GM21367 (cell line): Measurements from ENCODE around the gene REP15.
A peak's percentile ranks its signal among the peaks of the same experiment; 100 is the strongest.
"Not testable (repeated sequence)": the region's sequence is repeated elsewhere in the genome, so short reads cannot be mapped to it uniquely, and the experiment has no call there.

ENCODE experiments used
- ATAC-seq: cut with Tn5 transposase; IDR thresholded peaks from one replicate; pipeline ENCODE4 v1.9.1; 2021; ENCODE audit not compliant: unreplicated experiment

REP15 gene

DNA sequence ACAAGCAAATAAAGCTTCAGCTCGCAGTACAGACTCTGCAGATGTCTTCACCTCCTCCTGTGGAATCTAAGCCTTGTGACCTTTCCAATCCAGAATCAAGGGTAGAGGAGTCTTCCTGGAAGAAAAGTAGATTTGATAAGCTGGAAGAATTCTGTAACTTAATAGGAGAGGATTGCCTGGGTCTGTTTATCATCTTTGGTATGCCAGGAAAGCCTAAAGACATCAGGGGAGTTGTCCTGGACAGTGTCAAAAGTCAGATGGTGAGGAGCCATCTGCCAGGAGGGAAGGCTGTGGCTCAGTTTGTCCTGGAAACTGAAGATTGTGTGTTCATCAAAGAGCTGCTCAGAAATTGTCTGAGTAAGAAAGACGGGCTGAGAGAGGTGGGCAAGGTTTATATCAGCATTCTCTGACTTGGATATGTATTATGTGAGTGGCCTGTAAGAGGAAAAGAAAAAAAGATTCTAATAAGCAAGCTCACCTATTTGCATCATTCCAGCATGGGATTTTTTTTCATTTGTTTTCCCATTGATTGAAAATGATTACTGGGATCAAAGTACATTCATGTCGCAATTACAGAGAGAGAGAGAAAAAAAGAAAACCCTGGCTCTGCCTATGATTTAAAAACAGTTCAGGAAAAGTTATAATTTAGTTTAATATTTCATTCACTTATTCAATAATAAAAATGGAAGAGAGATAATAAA, 767 bp downstream of the REP15 start:
- no peak for ATAC-seq

DNA sequence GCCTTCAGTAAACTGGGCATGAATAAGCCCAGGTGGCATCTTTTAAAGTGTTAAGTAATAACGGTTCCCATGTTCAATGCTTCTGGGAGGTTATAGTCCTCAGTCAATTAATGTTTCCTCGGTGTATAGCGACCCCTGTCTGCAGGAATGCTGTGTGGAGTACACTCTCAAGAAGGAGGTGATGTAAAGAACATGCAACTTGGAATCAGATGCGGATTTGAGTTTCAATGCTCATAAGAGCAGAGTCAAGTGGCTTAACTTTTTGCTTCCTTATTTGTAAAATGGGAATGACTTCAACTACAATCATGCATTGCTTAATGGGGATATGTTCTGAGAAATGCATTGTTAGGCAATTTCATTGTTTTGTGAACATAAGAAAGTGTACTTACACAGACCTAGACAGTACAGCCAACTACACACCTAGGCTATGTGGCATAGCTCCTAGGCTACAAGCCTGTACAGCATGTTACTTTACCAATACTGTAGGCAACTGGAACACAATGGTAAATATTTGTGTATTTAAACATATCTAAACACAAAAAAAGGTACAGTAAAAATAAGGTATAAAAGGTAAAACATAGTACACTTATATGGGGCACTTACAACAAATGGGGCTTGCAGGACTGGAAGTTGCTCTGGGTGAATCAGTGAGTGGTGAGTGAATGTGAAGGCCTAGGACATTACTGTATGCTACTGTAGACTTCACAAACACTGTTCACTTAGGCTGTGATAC, 7.6 kb downstream of the REP15 start:
- ATAC-seq: peak; percentile 91

- no peak for ATAC-seq
These were observed 9.0 kb downstream of the REP15 start for GRCh38 chr12:27705263-27705662.

GRCh38 chr12:27707216-27707615, 11.0 kb downstream of the REP15 start:
- no peak for ATAC-seq

DNA sequence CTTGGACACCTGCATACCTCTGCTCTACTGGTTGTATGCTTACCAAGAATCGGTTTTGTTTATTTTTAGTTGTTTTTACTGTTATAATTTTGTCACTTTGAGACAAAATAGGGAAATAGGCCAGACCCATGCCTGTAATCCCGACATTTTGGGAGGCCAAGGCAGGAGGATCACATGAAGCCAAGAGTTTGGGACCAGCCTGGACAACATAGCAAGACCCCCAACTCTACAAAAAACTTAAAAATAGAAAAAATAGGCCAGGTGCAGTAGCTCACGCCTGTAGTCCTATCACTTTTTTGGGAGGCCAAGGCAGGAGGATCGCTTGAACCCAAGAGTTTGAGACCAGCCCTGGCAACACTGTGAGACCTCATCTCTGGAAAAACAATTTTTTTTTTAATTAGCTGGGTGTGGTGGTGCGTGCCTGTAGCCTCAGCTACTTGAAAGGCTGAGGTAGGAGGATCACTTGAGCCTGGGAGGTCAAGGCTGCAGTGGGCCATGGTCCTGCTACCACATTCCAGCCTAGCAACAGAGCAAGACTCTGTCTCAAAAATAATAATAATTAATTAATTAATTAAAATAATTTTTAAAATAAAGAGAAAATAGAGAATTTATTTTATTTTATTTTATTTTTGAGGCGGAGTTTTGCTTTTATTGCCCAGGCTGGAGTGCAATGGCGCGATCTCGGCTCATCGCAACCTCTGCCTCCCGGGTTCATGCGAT, 13.1 kb downstream of the REP15 start:
- no peak for ATAC-seq

- ATAC-seq: peak; percentile 26
These were observed 13.8 kb downstream of the REP15 start for GRCh38 chr12:27709932-27710591.

GRCh38 chr12:27710592-27711316, 14.5 kb downstream of the REP15 start, which contains the start of gene MRPS35:
MRPS35 (plus strand) TSS chr12:27710832; CDS start chr12:27710844, 12 bp downstream.
- ATAC-seq: peak; percentile 92

GRCh38 chr12:27711317-27711682, 15.1 kb downstream of the REP15 start:
- no peak for ATAC-seq

- no peak for ATAC-seq
These were observed 15.7 kb downstream of the REP15 start for GRCh38 chr12:27711967-27712366.

DNA sequence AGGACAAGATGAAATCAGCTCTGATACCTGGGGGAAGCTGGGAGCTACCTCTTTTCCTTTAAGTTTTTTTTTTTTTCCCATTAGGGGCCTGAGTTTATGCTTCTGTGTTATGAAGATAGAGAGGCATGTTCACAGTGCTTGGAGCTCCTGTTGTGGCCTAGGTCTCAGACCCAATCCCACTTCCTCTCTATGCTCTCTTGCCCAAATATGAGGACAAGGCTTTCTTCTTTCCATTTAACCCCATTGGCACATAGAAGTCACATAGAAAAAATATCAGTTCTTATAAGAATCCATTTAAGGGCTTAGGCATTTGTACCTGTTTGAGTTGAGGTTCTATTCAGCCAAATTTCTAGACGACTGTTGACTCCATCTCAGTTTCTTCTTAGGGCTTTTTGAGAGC, 27.0 kb downstream of the REP15 start:
- ATAC-seq: no peak

GRCh38 chr12:27730097-27730588, 33.9 kb downstream of the REP15 start:
- ATAC-seq: no peak

- no peak for ATAC-seq
These were observed 36.0 kb downstream of the REP15 start for GRCh38 chr12:27732281-27732680.

- peak; percentile 58 for ATAC-seq
These were observed 36.9 kb downstream of the REP15 start for GRCh38 chr12:27733052-27733656.

DNA sequence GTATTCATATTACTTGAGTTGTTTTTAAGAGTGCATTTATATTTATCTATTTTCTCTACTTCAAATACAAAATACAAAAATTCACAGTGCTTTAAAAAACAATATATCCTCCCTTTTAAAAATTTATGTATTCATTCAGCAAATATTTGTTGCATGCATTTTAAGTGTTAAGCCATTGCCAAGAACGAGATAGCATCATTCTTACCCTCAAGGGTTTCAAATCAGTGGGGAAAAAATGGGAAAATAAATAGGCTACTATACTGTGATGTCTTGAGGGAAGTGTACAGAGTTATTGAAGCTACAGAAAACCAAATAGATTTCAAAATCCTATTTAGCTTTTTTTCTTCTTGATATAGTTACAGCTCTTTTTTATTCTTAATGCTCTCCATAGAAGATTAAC, 37.5 kb downstream of the REP15 start:
- ATAC-seq: no peak

GRCh38 chr12:27734321-27734720, 38.1 kb downstream of the REP15 start:
- ATAC-seq: not testable (repeated sequence)

- ATAC-seq: no peak
These were observed 47.4 kb downstream of the REP15 start for GRCh38 chr12:27743601-27744000.

DNA sequence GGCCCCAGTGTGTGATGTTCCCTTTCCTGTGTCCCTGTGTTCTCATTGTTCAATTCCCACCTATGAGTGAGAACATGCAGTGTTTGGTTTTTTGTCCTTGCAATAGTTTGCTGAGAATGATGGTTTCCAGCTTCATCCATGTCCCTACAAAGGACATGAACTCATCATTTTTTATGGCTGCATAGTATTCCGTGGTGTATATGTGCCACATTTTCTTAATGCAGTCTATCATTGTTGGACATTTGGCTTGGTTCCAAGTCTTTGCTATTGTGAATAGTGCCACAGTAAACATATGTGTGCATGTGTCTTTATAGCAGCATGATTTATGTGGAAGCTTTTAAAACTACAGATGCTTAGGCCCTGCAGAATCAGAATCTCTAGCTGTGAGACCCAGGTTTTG, 49.5 kb downstream of the REP15 start:
- ATAC-seq: not testable (repeated sequence)
